Hepatocyte (in vitro differentiated cells): ENCODE data around the gene QTRT2. TPM values are rescaled to one million over a fixed set of nuclear protein-coding genes. Genes with fewer than 3 reads are reported as not detected.

Experiments
- DNase-seq: peaks from one replicate; pipeline ENCODE4 v3.0.0-alpha.2; 2016; ENCODE audit warnings: low spot score
- H2AFZ ChIP-seq: fragments of 200-600 bp; sonication (generic); 2 replicates; pipeline ENCODE4 v1.6.0; 2016; ENCODE audit warnings: antibody characterized with exemption, mild to moderate bottlenecking
- H3K27ac ChIP-seq: fragments of 200-600 bp; sonication (generic); 2 replicates; pipeline ENCODE4 v1.5.1; 2016; ENCODE audit warnings: mild to moderate bottlenecking
- H3K27me3 ChIP-seq: fragments of 200-600 bp; sonication (generic); 2 replicates; pipeline ENCODE4 v1.6.1; 2016
- H3K36me3 ChIP-seq: fragments of 200-600 bp; sonication (generic); replicated peaks from 2 replicates; pipeline ENCODE4 v1.5.1; 2016; ENCODE audit warnings: low read depth; ENCODE audit not compliant: insufficient read depth
- H3K4me1 ChIP-seq: fragments of 200-600 bp; sonication (generic); 2 replicates; pipeline ENCODE4 v1.5.1; 2016; ENCODE audit warnings: mild to moderate bottlenecking, moderate library complexity; ENCODE audit not compliant: insufficient read depth
- H3K4me2 ChIP-seq: fragments of 200-600 bp; sonication (generic); 2 replicates; pipeline ENCODE4 v1.6.0; 2016
- H3K4me3 ChIP-seq: fragments of 200-600 bp; sonication (generic); 2 replicates; pipeline ENCODE4 v1.5.1; 2016; ENCODE audit warnings: mild to moderate bottlenecking
- H3K79me2 ChIP-seq: fragments of 200-600 bp; sonication (generic); 2 replicates; pipeline ENCODE4 v1.6.0; 2017; ENCODE audit warnings: mild to moderate bottlenecking
- H3K9me2 ChIP-seq: fragments of 200-600 bp; sonication (generic); replicated peaks from 2 replicates; pipeline ENCODE4 v1.6.0; 2017; ENCODE audit warnings: mild to moderate bottlenecking; ENCODE audit not compliant: insufficient read depth
- H3K9me3 ChIP-seq: fragments of 200-600 bp; sonication (generic); 2 replicates; pipeline ENCODE4 v1.5.1; 2016; ENCODE audit warnings: low read depth, mild to moderate bottlenecking
- H4K20me1 ChIP-seq: fragments of 200-600 bp; sonication (generic); 2 replicates; pipeline ENCODE4 v1.6.0; 2016; ENCODE audit warnings: mild to moderate bottlenecking; ENCODE audit not compliant: insufficient read depth, poor library complexity, severe bottlenecking
- CTCF ChIP-seq: fragments of 200-600 bp; sonication (generic); IDR thresholded peaks from 2 replicates; pipeline ENCODE4 v1.5.1; 2016; ENCODE audit warnings: antibody characterized with exemption, mild to moderate bottlenecking; ENCODE audit not compliant: poor library complexity
- EZH2 ChIP-seq: fragments of 200-600 bp; sonication (generic); IDR thresholded peaks from 2 replicates; pipeline ENCODE4 v1.6.1; 2016; ENCODE audit warnings: antibody characterized with exemption, mild to moderate bottlenecking, borderline replicate concordance
- EZH2phosphoT487 ChIP-seq: fragments of 200-600 bp; sonication (generic); IDR thresholded peaks from one replicate; pipeline ENCODE4 v1.6.1; 2018; ENCODE audit warnings: antibody characterized with exemption, mild to moderate bottlenecking, low read depth, moderate library complexity; ENCODE audit not compliant: unreplicated experiment, severe bottlenecking
- WGBS: methylation state at CpG from one replicate; pipeline ENCODE4 v1.1.6; 2016; ENCODE audit warnings: low lambda C conversion rate; ENCODE audit errors: missing lambda C conversion rate; 5-methylcytosine and 5-hydroxymethylcytosine counted together
- polyA plus RNA-seq: library from polyadenylated mRNA; unstranded; fragments of >200 nt; fragmentation: Nextera tagmentation; extraction: Ambion mirVana; gene quantifications from 2 replicates; pipeline ENCODE4 v1.2.1, GENCODE V29; 2016
- total RNA-seq: library from RNA; depleted of rRNA; stranded (reverse); fragments of >200 nt; gene quantifications from 2 replicates; pipeline ENCODE4 v1.2.3, GENCODE V29; 2014

QTRT2 gene
- total and polyA plus RNA-seq, 2 experiments from 2014 or later = 7.8 to 18.3 TPM

GRCh38 chr3:114114719-114115118 is 58.2 kb downstream of the QTRT2 start:
- Histone ChIP-seq H3K27ac (no peak overlapping the region), H3K9me2 (no peaks in the 10 kb centered on the region), H3K36me3 (no peaks in the 10 kb centered on the region), H3K27me3 (no peaks in the 10 kb centered on the region), H3K9me3 (no peaks in the 10 kb centered on the region), H3K4me2 (no peak overlapping the region), H2AFZ (no peak overlapping the region), H3K4me3 (no peak overlapping the region), H3K4me1 (no peaks in the 10 kb centered on the region), H3K79me2 (no peaks in the 10 kb centered on the region), H4K20me1 (no peaks in the 10 kb centered on the region)
- WGBS = 92% methylated on average over 3 of the region's 3 CpGs
- TF ChIP-seq EZH2 (no peak), CTCF (no peak), EZH2phosphoT487 (no peak)
- no peak for DNase-seq

- Histone ChIP-seq H3K79me2 (no peaks in the 10 kb centered on the region), H3K4me3 (no peak overlapping the region), H3K9me2 (no peaks in the 10 kb centered on the region), H3K27me3 (no peaks in the 10 kb centered on the region), H2AFZ (no peak overlapping the region), H3K4me2 (no peak overlapping the region), H3K36me3 (no peaks in the 10 kb centered on the region), H3K27ac (no peak overlapping the region), H4K20me1 (no peaks in the 10 kb centered on the region), H3K4me1 (peaks cover 4% of the 10 kb centered on the region), H3K9me3 (no peaks in the 10 kb centered on the region)
- TF ChIP-seq EZH2 = no peak
- no peak for TF ChIP-seq EZH2phosphoT487
- TF ChIP-seq CTCF = no peak
- no peak for DNase-seq
- WGBS = 94% methylated on average over 7 of the region's 7 CpGs
Observed at GRCh38 chr3:114115143-114115542, 58.6 kb downstream of the QTRT2 start.

GRCh38 chr3:114119776-114120175 is 63.2 kb downstream of the QTRT2 start:
- no peaks in the 10 kb centered on the region for H3K27me3 ChIP-seq
- H3K4me3 ChIP-seq = no peak overlapping the region
- H3K79me2 ChIP-seq = no peaks in the 10 kb centered on the region
- WGBS = 65% methylated on average over 1 of the region's 1 CpG
- no peak for DNase-seq
- no peak overlapping the region for H3K4me2 ChIP-seq
- H3K36me3 ChIP-seq = no peaks in the 10 kb centered on the region
- H2AFZ ChIP-seq = no peak overlapping the region
- H3K9me3 ChIP-seq = no peaks in the 10 kb centered on the region
- TF ChIP-seq EZH2 (no peak), CTCF (no peak), EZH2phosphoT487 (no peak)
- peaks cover 7% of the 10 kb centered on the region for H3K4me1 ChIP-seq
- H4K20me1 ChIP-seq = no peaks in the 10 kb centered on the region
- no peak overlapping the region for H3K27ac ChIP-seq
- no peaks in the 10 kb centered on the region for H3K9me2 ChIP-seq

GRCh38 chr3:114120211-114120610 is 63.7 kb downstream of the QTRT2 start:
- no peak overlapping the region for H3K27ac ChIP-seq
- no peak overlapping the region for H3K4me2 ChIP-seq
- no peak for DNase-seq

More at GRCh38 chr3:114120211-114120610, 63.7 kb downstream of the QTRT2 start:
- no peaks in the 10 kb centered on the region for H3K9me3 ChIP-seq
- no peak overlapping the region for H2AFZ ChIP-seq
- WGBS = 48% methylated on average over 3 of the region's 3 CpGs
- TF ChIP-seq EZH2 = no peak
- no peak for TF ChIP-seq CTCF
- no peak for TF ChIP-seq EZH2phosphoT487
- peaks cover 7% of the 10 kb centered on the region for H3K4me1 ChIP-seq
- H3K79me2 ChIP-seq = no peaks in the 10 kb centered on the region
- no peaks in the 10 kb centered on the region for H3K27me3 ChIP-seq
- H3K36me3 ChIP-seq = no peaks in the 10 kb centered on the region
- no peaks in the 10 kb centered on the region for H4K20me1 ChIP-seq
- no peaks in the 10 kb centered on the region for H3K9me2 ChIP-seq
- no peak overlapping the region for H3K4me3 ChIP-seq
